Stimulated activated CD4-positive, alpha-beta T cell treated with anti-CD3 and anti-CD28 coated beads, TNF-alpha, amount 100 ng/mL, for 24 hours (primary cell): ENCODE measurements around the gene PTPRM.

ENCODE experiments used
- DNase-seq, 3 experiments: peaks; one replicate each; pipeline ENCODE4 v3.0.0-alpha.2; 2020; ENCODE audit warnings: low read depth in 3 of 3

Gene PTPRM

DNA sequence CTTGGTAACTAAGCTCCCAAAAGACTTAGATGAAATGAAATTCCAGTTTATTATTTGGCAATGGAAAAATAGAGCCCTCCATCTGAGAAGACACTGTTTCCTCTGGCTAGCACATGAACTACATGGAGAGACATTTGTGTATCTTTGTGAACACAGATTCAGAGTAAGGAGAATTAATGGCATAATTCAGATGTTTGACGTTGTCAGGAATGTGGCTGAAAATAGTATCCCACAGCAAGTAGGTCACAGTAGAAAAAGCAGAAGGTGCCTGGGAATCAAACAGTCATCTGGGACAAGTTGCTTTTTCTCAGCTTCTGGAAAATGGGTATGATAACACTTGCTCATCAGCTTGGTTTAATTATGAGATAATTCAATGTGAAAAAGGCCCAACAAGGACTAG is 288.6 kb downstream of the PTPRM start:
- no peak for DNase-seq

DNA sequence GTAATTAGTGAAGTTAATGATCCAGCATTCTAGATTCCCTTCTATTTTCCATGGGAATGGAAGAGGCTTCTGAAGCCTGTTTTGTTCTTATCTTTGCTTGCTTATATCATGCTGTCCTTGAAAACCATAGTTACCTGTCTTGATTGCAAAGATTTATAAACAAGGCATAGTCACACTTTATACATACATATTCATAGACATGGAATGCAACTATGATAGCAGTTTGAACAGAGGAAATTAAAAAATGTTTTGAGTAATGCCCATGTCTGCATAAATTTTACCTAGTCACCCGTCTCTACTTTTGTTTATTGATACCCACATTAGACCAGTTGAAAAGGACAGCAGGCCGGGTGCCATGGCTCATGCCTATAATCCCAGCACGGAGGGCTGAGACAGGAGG is 289.0 kb downstream of the PTPRM start:
- no peak for DNase-seq

DNA sequence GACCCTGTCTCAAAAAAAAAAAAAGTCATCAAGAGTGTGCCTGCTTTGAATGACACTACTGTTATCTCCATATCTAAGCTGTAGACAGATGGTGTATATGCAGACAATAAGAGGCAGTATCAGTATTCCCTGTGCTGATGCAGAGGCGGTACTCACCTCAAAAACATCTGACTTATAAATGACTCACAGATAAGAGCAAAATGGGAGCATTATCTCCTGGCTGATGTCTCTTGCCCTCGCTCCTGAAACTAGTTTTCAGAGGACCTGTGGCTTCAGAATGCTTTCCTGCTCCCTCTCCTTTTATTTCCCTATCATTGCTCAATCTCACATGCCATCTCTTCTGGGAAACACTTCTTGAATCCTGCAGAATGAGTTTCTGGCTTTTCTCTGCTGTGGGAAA is 289.6 kb downstream of the PTPRM start:
- DNase-seq, result no peak

DNA sequence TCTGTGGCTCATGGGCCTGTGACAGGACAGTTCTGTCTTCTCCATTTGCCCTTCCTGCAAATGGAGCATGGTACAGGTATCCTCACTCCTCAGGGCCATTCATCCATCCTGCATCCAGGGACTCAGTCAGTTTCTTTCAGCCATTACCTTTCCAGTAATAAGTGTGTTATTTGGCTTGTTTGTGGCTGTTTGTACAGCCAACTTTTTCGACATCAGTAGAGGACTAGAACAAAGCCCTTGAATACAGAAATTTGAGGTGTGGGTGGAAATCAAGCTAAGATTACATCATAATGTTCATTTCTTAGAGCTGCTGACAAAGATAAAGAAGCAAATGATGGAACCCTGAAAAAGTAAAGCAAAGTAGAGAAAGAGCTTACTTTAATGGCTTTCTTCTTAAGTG is 290.4 kb downstream of the PTPRM start:
- DNase-seq, result no peak

DNA sequence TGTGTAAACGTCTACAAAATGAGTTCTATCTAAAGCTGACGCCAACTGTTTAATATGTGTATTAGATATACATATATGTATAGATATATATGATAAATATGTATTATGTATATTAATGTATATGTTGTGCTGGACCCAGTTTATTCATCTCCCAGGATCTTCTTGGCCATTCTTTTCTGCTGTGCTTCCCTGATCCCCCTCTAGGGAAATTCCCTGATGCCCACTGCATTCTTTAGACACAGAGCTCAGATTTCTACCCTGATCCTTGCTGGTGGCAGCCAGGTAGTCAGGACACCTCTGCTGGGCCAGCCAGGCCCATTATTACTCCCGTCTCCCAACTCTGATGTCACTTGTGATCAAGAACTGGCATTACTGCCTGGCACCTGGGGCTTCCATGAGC is 292.0 kb downstream of the PTPRM start:
- DNase-seq, result no peak

DNA sequence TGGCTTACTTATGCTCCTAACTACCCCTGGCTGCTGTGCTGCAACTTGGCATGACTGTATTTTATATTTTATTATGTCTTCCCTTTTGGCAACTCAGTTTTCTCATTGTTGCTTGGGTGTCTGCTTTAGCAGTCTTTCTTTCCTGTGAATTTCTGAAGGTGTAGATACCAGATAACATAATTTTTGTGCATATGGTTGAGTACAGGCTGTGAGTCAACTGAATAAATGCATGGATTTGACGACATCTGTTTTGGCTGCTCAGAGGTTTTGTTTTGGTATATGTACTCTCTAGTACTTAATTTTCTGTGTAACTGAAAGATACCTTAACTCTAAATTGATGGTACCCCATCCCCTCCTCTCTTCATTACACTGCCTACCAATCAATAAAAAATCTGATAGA is 303.1 kb downstream of the PTPRM start:
- no peak for DNase-seq

DNA sequence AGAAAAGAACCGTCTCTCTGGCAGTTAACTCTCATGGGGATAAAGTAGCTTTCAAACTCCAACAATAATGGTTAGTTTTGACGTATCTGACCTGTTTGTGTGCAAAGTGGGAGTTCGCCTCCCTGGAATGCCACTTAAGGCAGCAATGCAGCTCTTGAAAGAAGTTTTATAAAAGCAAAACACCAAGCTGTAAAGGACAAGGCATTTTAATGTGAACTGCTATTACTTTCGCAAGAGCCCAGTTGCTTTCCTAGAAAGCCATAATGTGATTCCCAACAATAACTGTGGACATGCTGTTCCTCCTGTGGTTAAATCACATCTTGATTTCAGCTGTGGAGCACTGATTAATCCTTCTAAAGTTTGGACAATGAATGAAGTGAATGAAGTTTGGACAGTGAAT is 303.7 kb downstream of the PTPRM start:
- DNase-seq, result no peak

DNA sequence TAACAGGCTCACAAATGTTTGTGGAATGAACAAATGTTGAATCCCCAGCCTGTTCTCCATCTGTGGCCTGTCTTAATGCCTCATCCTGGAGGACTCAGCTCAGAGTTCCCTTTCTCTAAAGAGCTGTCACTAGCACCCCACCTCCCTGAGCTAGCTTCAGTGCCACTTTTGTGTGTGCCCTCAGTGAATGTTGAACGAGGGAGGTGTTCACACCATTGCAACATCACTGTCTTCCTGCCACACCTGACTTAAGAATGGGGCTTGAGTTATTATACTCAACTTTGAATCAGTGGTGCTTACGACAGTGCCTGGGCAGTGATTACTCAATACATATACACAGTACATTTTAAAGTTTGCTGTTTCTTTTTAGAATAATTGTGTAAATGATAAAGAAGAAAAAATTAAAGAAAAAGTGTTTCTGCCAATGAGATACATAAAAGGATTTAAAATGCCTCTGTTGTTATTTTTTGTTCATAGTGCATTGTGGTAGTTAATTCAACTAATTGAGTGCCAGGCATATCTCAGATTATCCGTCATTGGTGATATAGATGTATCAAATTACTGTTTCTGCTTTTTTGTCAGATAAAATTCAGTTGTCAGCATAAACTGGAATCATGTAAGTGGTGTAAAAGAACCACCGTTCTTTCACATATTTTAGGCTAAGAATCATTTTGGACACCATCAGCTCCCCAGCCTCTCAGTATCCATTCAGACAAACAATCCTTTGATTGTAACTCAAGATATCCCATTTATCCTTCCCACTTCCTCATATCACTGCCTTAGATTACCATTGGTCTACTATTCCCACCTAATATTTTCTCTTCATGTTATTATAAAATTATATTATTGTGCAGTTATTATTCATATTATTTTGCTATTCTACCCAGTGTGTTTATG is 304.7 kb downstream of the PTPRM start:
- no peak for DNase-seq

DNA sequence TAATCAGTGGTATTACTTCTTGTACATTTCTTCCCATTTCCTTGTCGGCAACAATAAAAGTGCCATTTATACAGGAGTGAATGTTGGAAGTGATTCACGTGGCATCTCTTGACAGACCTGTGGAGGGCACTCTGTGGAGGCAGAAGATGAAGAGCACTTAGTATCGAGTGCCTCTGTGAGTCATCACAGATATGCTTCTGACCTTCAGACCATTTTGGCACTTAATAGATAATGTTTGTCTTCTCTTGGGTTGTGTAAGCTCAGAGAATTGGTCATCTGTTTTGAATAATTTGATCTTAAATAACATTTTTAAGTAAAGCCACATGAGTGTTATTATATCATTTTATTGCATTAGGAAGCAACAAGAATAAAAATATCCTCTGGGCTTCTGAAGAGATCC is 305.5 kb downstream of the PTPRM start:
- DNase-seq, result no peak

DNA sequence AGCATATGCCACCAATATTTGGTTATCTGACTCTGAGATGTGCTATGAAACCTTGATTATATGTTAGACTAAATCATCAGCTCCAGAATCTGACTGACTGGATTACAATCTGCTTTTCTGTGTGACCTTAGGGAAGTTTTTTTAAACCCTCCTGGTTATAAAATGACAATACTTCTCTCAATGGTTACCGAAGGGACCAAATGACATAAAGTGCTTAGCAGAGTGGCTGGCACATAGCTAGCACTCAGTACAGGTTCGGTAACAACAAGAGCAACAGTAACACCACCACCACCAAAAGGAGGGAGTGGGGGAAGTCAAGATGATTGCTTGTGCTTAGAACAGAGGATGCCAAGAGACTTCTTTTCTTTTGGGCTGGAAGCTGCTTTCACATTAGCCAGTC is 306.2 kb downstream of the PTPRM start:
- DNase-seq, result no peak

DNA sequence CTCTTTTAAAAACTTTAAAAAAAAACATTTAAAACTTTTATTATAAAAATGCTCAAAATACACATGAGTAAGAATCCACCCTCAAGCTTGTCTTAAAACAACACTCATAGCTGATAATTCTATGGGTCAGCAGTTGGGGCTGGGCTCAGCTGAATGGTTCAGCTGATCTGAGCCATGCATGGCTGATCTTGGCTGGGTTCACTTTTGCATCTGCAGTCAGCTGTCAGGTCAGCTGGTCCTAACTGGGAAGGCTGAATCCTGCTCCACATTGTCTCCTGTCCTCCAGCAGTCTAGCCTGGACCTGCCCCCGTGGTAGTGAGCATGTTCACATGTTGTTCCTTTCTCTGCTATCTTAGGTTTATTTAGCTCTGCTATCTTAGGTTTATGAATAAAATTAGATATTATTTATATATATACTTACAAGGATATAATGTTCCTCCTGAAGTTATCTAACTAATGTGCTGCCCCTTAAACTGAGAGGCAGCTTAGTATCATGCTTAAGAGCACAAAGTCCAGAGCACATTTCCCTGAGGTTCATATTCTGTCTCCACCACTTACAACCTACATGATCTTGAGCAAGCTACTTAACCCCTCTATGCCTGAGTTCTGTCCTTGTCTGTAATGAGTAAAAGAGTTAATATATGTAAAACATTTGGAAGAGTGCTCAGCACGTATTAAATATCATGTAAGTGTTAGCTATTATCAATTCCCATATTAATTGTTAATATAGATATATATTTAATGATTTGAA is 309.4 kb downstream of the PTPRM start:
- DNase-seq, result no peak

DNA sequence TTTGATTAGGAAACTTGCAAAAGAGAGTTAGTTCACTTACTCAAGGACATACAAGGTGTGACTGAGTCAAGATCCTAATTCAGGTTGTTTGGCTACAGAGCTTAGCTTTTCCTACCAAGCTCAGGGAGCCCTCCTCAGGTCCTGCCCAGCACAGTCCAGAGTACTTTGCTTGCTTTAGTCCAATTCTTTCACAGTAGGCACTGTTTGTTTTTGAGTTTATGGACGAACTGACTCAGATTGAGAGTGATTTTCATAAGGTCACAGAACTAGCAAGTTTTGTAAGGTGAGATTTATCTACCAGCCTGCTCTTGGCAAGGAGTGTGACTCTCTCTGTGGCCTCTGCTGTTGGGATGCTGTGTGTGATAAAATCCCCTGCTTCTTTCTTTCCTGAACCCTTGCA is 310.5 kb downstream of the PTPRM start:
- no peak for DNase-seq

DNA sequence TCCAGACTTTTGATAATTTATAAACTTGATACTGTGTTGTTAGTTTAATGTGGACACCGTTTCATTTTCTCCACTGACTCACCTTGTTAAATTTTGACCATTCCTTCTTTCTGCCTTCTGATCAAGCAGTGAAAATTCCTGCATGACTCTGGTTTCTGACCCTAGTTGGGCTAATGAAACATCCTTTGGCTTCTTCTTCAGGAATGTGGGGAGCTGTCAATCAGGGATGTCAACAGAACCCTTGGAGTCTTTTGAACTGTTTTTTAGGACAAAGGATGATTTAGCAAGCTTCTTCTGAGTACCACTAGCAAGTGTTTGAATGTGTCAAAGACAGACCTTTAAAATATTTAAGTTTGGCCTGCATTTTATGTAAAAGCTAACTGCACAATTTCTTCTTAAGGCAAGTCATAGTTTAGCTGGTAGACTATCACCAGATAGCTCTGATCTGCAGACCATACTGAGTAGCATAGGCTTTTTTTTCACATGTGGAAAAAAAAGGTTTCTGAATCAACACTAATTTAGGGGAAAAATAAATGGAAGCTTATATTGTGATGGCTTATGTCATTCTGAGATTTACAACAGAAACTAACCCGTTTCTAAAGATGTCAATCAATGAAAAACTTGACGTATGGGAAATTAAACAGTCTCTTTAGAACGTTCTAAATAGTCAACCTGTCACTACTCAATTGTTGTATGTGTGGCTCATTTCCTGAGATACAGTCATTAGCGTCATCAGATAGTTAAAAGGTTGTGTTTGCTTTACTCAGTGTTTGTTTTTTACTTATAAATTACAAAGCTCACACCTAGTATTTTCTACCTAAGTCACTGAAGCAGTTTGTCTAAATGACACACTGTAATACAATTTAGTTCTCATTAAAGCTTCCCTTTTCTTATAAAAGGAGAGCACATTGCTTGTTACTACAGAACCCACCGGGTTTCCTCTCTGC is 311.4 kb downstream of the PTPRM start:
- no peak for DNase-seq

DNA sequence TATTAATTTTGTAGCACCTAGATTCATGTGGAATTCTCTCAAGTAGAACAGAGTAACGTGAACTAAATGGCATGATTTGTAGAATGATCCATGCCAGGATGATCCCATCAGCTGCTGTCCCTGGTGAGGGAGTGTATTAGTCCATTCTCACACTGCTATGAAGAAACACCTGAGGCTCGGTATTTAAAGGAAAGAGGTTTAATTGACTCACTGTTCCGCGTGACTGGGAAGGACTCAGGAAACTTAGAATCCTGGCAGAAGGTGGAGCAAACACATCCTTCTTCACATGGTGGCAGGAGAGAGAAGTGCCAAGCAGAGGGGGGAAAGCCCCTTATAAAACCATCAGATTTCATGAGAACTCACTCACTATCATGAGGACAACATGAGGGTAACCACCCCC is 312.6 kb downstream of the PTPRM start:
- no peak for DNase-seq

DNA sequence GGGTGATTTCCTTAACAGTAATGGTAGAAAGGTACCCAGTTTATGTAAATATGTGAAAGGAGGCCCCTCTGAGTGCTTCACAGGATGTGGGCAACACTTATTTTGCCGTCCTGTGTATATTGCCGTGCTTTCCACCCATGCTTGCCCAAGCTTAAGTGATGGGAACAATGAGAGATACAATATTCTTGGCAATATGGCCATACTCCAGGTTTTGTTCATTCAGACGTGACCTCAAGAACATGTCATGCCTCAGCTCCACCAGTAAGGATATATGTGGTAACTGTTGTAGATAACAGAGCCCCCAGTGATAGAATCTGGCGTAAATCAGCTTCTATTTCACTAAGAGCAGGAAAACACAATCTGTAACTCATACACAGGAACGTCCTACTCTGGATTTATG is 318.7 kb downstream of the PTPRM start:
- DNase-seq, result no peak

DNA sequence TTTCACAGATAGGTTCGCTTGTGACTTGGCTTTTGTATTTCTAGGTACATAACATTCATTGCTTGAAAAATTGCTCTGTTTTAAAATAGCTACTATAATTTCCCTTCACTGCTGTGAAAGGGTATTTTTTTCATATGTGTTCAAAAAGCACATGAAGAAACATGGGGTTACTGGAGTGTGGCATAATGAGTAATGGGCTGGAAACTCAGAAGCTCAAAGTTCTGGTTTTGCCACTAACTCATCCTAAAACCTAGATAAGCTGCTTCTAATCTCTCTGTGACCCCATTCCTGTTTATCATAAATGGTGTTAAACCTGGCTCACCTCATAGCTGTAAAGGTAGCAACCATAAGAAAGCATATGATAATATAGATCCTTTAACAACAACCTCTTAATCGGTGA is 319.3 kb downstream of the PTPRM start:
- DNase-seq, result no peak

DNA sequence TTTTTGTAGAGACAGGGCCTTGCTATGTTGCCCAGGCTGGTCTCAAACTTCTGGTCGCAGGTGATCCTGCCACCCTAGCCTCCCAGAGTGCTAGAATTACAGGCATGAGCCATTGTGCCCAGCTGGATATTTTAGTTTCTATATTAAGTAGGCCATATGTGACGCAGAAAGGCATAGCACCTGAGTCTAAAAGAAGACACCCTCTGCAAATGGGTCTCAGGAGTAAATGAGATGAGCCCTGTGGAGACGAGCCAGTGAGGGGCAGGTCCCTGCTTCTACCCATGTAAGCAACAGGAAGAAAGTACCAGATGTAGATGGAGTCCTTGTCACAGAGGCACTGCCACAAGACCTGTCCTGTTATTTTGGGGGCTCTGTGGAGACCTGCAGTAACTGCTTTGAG is 322.4 kb downstream of the PTPRM start:
- DNase-seq, result no peak

DNA sequence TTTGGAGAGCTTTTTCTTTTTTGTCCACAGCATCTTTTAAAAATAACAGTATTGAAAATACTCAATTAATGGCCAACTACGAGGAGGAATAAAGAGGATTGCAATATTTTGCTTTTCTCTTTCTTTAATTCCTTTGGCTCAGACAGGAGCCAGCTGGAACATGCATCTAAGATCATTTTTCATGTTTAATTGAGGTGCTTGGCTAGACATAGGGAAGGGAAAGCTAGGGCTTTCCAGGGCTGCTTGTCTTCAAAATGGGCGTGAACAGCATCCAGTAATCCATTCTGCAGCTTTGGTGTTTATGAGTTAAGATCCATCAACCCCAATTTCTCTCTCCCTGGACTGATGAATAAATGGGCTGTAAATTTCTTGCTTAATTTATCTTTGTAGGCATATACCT is 323.0 kb downstream of the PTPRM start:
- no peak for DNase-seq

DNA sequence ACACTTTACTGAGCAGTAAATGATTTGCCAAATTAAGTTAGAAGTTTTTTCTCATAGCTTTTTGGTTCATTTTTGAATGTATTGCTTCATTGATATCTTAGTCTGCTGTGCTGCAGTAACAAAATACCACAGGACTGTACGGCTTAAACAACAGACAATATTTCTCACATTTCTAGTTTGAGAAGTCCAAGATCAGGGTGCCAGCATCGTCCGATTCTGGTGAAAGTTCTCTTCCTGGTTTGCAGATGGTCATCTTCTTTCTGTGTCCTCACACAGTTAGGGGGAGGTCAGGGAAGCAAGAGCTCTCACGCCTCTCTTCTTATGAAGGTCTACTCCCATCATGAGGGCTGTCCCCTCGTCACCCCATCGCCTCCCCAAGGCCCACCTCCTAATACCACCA is 325.4 kb downstream of the PTPRM start:
- no peak for DNase-seq

DNA sequence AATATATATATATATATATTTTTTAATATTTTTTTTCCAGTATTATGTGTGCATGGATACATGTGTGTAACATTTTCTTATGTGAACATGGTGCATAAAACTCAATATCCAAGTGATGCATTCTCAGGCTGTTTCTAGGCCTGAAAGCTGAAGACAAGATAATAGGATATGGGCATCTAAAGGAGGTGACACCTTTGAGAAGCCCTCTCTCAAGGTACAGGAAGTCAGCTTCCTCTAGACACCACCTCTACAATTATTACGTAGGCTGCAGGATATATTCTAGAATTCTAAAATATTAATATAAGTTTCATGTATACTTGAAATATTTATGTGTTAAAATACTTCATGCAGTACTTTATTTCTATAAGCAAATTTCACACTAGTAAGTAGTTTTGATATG is 327.5 kb downstream of the PTPRM start:
- no peak for DNase-seq

DNA sequence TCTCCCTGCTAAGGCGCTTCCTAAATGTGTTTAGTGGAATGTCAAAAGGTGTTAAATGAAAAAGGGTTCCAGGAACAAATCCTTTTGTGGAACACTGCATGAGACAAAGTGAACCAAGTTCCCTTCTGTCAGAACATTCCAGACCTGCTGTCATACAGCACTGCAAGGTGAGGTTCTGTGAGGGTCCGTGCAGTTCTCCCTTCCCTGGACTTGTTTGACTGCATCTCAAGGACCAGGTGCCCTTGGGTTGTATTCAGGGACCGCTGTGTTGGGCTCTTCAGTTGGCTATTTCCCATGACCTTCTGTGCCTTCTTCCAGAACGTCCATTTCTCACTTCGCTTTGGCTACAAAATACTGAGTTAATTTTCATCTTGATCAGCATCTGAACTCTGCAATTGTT is 328.2 kb downstream of the PTPRM start:
- no peak for DNase-seq

DNA sequence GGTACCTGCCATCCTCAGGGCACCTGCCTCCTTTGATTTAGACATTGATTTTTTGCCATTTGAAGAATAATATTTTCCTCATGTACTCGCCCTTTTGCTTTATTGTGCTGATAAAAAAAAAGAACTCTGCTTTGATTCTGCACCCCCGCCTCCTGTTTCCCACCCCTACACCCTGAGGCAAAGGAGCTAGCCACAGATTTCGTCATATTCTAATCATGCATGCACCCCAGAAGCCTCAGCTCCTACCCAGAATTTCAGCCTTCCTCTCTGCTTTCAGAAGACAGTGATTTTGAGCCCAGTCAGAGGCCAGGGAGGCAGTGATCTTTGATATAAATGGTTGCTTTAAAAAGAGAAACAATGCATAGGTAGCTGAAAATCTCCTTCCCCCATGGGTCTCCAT is 329.0 kb downstream of the PTPRM start:
- no peak for DNase-seq
